GM23338 (cell line): ENCODE measurements around the gene ATP8A1. TPM values are rescaled to one million over a fixed set of nuclear protein-coding genes. Genes with fewer than 3 reads are reported as not detected.

Experiments
- ATAC-seq: fragments of 200-7000 bp; cut with Tn5 transposase; 3 replicates; pipeline ENCODE4 v1.9.1; 2020
- DNase-seq: peaks from one replicate; pipeline ENCODE4 v3.0.0-alpha.2; 2015; ENCODE audit warnings: low spot score
- H2AFZ ChIP-seq: fragments of 200-600 bp; sonication (generic); 2 replicates; pipeline ENCODE4 v1.8.0; 2016; ENCODE audit warnings: antibody characterized with exemption, mild to moderate bottlenecking, moderate library complexity
- H3F3A ChIP-seq: fragments of 200-600 bp; sonication (generic); replicated peaks from 2 replicates; pipeline ENCODE4 v1.8.0; 2017; ENCODE audit warnings: antibody characterized with exemption, mixed run types, low read depth
- H3K27ac ChIP-seq: fragments of 200-600 bp; sonication (generic); 2 replicates; pipeline ENCODE4 v1.6.1; 2016; ENCODE audit warnings: low read depth
- H3K27me3 ChIP-seq: fragments of 200-600 bp; sonication (generic); 2 replicates; pipeline ENCODE4 v1.8.0; 2016; ENCODE audit warnings: mild to moderate bottlenecking, mixed run types, moderate library complexity; ENCODE audit not compliant: insufficient read depth
- H3K36me3 ChIP-seq: fragments of 200-600 bp; sonication (generic); 2 replicates; pipeline ENCODE4 v1.8.0; 2016; ENCODE audit warnings: mild to moderate bottlenecking; ENCODE audit not compliant: insufficient read depth
- H3K4me1 ChIP-seq: fragments of 200-600 bp; sonication (generic); 2 replicates; pipeline ENCODE4 v1.8.0; 2016; ENCODE audit warnings: mild to moderate bottlenecking, moderate library complexity; ENCODE audit not compliant: insufficient read depth
- H3K4me2 ChIP-seq: fragments of 200-600 bp; sonication (generic); 2 replicates; pipeline ENCODE4 v1.7.1; 2017; ENCODE audit warnings: mixed run types
- H3K4me3 ChIP-seq: fragments of 200-600 bp; sonication (generic); 2 replicates; pipeline ENCODE4 v1.6.1; 2016; ENCODE audit warnings: mixed run types
- H3K79me2 ChIP-seq: fragments of 200-600 bp; sonication (generic); replicated peaks from 2 replicates; pipeline ENCODE4 v1.8.0; 2017; ENCODE audit warnings: mild to moderate bottlenecking; ENCODE audit not compliant: insufficient read depth
- H3K9me2 ChIP-seq: fragments of 200-600 bp; sonication (generic); 2 replicates; pipeline ENCODE4 v1.8.0; 2017; ENCODE audit not compliant: insufficient read depth
- H4K20me1 ChIP-seq: fragments of 200-600 bp; sonication (generic); replicated peaks from 2 replicates; pipeline ENCODE4 v1.8.0; 2017; ENCODE audit warnings: mild to moderate bottlenecking; ENCODE audit not compliant: insufficient read depth
- H3K27ac Mint-ChIP-seq: 2 replicates; pipeline ENCODE4 v1.8.0; 2020; ENCODE audit warnings: inconsistent platforms, mild to moderate bottlenecking, moderate library complexity, mixed read lengths
- H3K27me3 Mint-ChIP-seq: 3 replicates; pipeline ENCODE4 v1.8.0; 2022; ENCODE audit warnings: low read depth, mild to moderate bottlenecking, moderate library complexity, mixed read lengths, inconsistent platforms; ENCODE audit not compliant: insufficient read depth, poor library complexity
- H3K36me3 Mint-ChIP-seq: 3 replicates; pipeline ENCODE4 v1.8.0; 2021; ENCODE audit warnings: low read depth, mild to moderate bottlenecking, inconsistent platforms, moderate library complexity, mixed read lengths
- H3K4me1 Mint-ChIP-seq: 3 replicates; pipeline ENCODE4 v1.8.0; 2020; ENCODE audit warnings: mild to moderate bottlenecking, inconsistent platforms, mixed read lengths
- H3K4me3 Mint-ChIP-seq: 3 replicates; pipeline ENCODE4 v1.8.0; 2021; ENCODE audit warnings: moderate library complexity, mild to moderate bottlenecking, inconsistent platforms, mixed read lengths
- H3K9me3 Mint-ChIP-seq: 3 replicates; pipeline ENCODE4 v1.8.0; 2020; ENCODE audit warnings: moderate library complexity, mild to moderate bottlenecking, inconsistent platforms, mixed read lengths
- CREB1 ChIP-seq: fragments of 250-450 bp; sonication (Bioruptor Pico); IDR thresholded peaks from 2 replicates; pipeline ENCODE4 v1.5.0; 2020; ENCODE audit warnings: low read depth, mild to moderate bottlenecking, moderate library complexity
- EZH2 ChIP-seq: fragments of 200-600 bp; sonication (generic); IDR thresholded peaks from one replicate; pipeline ENCODE4 v1.8.0; 2017; ENCODE audit warnings: antibody characterized with exemption, mild to moderate bottlenecking, low read depth; ENCODE audit not compliant: unreplicated experiment
- EZH2phosphoT487 ChIP-seq: fragments of 200-600 bp; sonication (generic); IDR thresholded peaks from one replicate; pipeline ENCODE4 v1.8.1; 2018; ENCODE audit warnings: antibody characterized with exemption; ENCODE audit not compliant: unreplicated experiment
- NANOG ChIP-seq: IDR thresholded peaks from 2 replicates; pipeline ENCODE4 v1.6.1; 2016; ENCODE audit warnings: antibody characterized with exemption, borderline replicate concordance
- POLR2AphosphoS5 ChIP-seq: IDR thresholded peaks from 2 replicates; pipeline ENCODE4 v1.6.1; 2016; ENCODE audit warnings: antibody characterized with exemption, low read depth
- STAT1 ChIP-seq: IDR thresholded peaks from one replicate; pipeline ENCODE4 v1.6.1; 2016; ENCODE audit warnings: antibody characterized with exemption; ENCODE audit not compliant: unreplicated experiment
- ZNF114 ChIP-seq: fragments of 250-450 bp; sonication (Bioruptor Pico); IDR thresholded peaks from 2 replicates; pipeline ENCODE4 v1.5.0; 2020; ENCODE audit warnings: mild to moderate bottlenecking, moderate library complexity
- ZNF331 ChIP-seq: fragments of 250-450 bp; sonication (Bioruptor Pico); IDR thresholded peaks from 2 replicates; pipeline ENCODE4 v1.5.0; 2020; ENCODE audit warnings: low read depth, mild to moderate bottlenecking, moderate library complexity
- polyA plus RNA-seq: library from polyadenylated mRNA; unstranded; fragments of >200 nt; fragmentation: Nextera tagmentation; extraction: Ambion mirVana; gene quantifications from 2 replicates; pipeline ENCODE4 v1.2.1, GENCODE V29; 2016
- total RNA-seq: library from RNA; depleted of rRNA; stranded (reverse); fragments of >200 nt; shearing (Covaris generic); gene quantifications from 2 replicates; pipeline ENCODE4 v1.2.3, GENCODE V29; 2014
- TF ChIP-seq, protein P1 (sequence below), 2 experiments: fragments of 200-600 bp in 1 of 2; sonication (generic) in 1 of 2; conservative IDR thresholded peaks; 2 replicates each; pipeline versions ENCODE4 v1.5.1 to v1.6.1; 2016 to 2017; ENCODE audit warnings: antibody characterized with exemption in 2 of 2, low read depth in 2 of 2, mild to moderate bottlenecking in 2 of 2, moderate library complexity in 1 of 2
- TF ChIP-seq, protein P2 (sequence below): IDR thresholded peaks from one replicate; pipeline ENCODE4 v1.6.1; 2018; ENCODE audit warnings: antibody characterized with exemption; ENCODE audit not compliant: unreplicated experiment
- TF ChIP-seq, protein P3 (sequence below): IDR thresholded peaks from 2 replicates; pipeline ENCODE4 v1.6.1; 2016; ENCODE audit warnings: antibody characterized with exemption
- TF ChIP-seq, protein P4 (sequence below): fragments of 250-450 bp; sonication (Bioruptor Pico); IDR thresholded peaks from 2 replicates; pipeline ENCODE4 v1.5.0; 2020; ENCODE audit warnings: mild to moderate bottlenecking, moderate library complexity

The ATP8A1 gene
- total and polyA plus RNA-seq, 2 experiments from 2014 or later: 6.8 to 66.3 TPM

DNA sequence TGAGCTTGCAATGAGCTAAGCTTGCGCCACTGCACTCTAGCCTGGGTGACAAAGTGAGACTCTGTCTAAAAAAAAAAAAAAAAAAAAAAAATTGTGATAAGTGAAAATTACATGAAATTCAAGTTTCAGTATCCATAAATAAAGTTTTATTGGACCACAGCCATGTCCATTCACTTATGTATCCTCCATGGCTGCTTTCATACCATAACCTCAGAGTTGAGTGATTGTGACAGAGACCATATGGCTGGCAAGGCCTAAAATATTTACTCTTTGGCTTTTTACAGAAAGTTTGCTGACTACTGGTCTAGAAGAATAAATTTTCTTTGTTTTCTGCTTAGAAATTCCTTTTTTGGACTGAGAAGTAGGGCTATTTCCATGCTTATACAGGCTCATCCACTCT, 271.4 kb downstream of the ATP8A1 start:
- Histone ChIP-seq H3K4me1 (peaks cover 6% of the 10 kb centered on the region; the same call in 1 of the 2 replicates), H3F3A (no peaks in the 10 kb centered on the region), H3K79me2 (no peaks in the 10 kb centered on the region), H4K20me1 (no peaks in the 10 kb centered on the region), H3K36me3 (no peaks in the 10 kb centered on the region), H3K4me2 (no peak overlapping the region), H3K9me2 (no peaks in the 10 kb centered on the region; the same call in 1 of the 2 replicates), H2AFZ (no peak overlapping the region), H3K27me3 (no peaks in the 10 kb centered on the region), H3K4me3 (no peak overlapping the region), H3K27ac (no peak overlapping the region)
- no peak for DNase-seq
- no peaks in the 10 kb centered on the region for H3K9me3 Mint-ChIP-seq
- H3K27me3 Mint-ChIP-seq: peaks cover 11% of the 10 kb centered on the region
- H3K4me1 Mint-ChIP-seq: peaks cover 4% of the 10 kb centered on the region
- no peak overlapping the region for H3K4me3 Mint-ChIP-seq
- TF ChIP-seq, protein P1, sequence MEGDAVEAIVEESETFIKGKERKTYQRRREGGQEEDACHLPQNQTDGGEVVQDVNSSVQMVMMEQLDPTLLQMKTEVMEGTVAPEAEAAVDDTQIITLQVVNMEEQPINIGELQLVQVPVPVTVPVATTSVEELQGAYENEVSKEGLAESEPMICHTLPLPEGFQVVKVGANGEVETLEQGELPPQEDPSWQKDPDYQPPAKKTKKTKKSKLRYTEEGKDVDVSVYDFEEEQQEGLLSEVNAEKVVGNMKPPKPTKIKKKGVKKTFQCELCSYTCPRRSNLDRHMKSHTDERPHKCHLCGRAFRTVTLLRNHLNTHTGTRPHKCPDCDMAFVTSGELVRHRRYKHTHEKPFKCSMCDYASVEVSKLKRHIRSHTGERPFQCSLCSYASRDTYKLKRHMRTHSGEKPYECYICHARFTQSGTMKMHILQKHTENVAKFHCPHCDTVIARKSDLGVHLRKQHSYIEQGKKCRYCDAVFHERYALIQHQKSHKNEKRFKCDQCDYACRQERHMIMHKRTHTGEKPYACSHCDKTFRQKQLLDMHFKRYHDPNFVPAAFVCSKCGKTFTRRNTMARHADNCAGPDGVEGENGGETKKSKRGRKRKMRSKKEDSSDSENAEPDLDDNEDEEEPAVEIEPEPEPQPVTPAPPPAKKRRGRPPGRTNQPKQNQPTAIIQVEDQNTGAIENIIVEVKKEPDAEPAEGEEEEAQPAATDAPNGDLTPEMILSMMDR (conservative IDR thresholded peaks at IDR 0.05; ENCODE audit: low read depth in 2 of 2): no peak
- no peak for TF ChIP-seq POLR2AphosphoS5
- TF ChIP-seq NANOG: no peak
- TF ChIP-seq, protein P2, sequence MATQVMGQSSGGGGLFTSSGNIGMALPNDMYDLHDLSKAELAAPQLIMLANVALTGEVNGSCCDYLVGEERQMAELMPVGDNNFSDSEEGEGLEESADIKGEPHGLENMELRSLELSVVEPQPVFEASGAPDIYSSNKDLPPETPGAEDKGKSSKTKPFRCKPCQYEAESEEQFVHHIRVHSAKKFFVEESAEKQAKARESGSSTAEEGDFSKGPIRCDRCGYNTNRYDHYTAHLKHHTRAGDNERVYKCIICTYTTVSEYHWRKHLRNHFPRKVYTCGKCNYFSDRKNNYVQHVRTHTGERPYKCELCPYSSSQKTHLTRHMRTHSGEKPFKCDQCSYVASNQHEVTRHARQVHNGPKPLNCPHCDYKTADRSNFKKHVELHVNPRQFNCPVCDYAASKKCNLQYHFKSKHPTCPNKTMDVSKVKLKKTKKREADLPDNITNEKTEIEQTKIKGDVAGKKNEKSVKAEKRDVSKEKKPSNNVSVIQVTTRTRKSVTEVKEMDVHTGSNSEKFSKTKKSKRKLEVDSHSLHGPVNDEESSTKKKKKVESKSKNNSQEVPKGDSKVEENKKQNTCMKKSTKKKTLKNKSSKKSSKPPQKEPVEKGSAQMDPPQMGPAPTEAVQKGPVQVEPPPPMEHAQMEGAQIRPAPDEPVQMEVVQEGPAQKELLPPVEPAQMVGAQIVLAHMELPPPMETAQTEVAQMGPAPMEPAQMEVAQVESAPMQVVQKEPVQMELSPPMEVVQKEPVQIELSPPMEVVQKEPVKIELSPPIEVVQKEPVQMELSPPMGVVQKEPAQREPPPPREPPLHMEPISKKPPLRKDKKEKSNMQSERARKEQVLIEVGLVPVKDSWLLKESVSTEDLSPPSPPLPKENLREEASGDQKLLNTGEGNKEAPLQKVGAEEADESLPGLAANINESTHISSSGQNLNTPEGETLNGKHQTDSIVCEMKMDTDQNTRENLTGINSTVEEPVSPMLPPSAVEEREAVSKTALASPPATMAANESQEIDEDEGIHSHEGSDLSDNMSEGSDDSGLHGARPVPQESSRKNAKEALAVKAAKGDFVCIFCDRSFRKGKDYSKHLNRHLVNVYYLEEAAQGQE: no peak
- no peak for TF ChIP-seq CREB1
- TF ChIP-seq EZH2: no peak
- TF ChIP-seq, protein P3, sequence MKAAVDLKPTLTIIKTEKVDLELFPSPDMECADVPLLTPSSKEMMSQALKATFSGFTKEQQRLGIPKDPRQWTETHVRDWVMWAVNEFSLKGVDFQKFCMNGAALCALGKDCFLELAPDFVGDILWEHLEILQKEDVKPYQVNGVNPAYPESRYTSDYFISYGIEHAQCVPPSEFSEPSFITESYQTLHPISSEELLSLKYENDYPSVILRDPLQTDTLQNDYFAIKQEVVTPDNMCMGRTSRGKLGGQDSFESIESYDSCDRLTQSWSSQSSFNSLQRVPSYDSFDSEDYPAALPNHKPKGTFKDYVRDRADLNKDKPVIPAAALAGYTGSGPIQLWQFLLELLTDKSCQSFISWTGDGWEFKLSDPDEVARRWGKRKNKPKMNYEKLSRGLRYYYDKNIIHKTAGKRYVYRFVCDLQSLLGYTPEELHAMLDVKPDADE: no peak
- TF ChIP-seq ZNF114 (CRISPR knock-in tag): no peak
- TF ChIP-seq ZNF331 (CRISPR knock-in tag): no peak
- TF ChIP-seq, protein P4, sequence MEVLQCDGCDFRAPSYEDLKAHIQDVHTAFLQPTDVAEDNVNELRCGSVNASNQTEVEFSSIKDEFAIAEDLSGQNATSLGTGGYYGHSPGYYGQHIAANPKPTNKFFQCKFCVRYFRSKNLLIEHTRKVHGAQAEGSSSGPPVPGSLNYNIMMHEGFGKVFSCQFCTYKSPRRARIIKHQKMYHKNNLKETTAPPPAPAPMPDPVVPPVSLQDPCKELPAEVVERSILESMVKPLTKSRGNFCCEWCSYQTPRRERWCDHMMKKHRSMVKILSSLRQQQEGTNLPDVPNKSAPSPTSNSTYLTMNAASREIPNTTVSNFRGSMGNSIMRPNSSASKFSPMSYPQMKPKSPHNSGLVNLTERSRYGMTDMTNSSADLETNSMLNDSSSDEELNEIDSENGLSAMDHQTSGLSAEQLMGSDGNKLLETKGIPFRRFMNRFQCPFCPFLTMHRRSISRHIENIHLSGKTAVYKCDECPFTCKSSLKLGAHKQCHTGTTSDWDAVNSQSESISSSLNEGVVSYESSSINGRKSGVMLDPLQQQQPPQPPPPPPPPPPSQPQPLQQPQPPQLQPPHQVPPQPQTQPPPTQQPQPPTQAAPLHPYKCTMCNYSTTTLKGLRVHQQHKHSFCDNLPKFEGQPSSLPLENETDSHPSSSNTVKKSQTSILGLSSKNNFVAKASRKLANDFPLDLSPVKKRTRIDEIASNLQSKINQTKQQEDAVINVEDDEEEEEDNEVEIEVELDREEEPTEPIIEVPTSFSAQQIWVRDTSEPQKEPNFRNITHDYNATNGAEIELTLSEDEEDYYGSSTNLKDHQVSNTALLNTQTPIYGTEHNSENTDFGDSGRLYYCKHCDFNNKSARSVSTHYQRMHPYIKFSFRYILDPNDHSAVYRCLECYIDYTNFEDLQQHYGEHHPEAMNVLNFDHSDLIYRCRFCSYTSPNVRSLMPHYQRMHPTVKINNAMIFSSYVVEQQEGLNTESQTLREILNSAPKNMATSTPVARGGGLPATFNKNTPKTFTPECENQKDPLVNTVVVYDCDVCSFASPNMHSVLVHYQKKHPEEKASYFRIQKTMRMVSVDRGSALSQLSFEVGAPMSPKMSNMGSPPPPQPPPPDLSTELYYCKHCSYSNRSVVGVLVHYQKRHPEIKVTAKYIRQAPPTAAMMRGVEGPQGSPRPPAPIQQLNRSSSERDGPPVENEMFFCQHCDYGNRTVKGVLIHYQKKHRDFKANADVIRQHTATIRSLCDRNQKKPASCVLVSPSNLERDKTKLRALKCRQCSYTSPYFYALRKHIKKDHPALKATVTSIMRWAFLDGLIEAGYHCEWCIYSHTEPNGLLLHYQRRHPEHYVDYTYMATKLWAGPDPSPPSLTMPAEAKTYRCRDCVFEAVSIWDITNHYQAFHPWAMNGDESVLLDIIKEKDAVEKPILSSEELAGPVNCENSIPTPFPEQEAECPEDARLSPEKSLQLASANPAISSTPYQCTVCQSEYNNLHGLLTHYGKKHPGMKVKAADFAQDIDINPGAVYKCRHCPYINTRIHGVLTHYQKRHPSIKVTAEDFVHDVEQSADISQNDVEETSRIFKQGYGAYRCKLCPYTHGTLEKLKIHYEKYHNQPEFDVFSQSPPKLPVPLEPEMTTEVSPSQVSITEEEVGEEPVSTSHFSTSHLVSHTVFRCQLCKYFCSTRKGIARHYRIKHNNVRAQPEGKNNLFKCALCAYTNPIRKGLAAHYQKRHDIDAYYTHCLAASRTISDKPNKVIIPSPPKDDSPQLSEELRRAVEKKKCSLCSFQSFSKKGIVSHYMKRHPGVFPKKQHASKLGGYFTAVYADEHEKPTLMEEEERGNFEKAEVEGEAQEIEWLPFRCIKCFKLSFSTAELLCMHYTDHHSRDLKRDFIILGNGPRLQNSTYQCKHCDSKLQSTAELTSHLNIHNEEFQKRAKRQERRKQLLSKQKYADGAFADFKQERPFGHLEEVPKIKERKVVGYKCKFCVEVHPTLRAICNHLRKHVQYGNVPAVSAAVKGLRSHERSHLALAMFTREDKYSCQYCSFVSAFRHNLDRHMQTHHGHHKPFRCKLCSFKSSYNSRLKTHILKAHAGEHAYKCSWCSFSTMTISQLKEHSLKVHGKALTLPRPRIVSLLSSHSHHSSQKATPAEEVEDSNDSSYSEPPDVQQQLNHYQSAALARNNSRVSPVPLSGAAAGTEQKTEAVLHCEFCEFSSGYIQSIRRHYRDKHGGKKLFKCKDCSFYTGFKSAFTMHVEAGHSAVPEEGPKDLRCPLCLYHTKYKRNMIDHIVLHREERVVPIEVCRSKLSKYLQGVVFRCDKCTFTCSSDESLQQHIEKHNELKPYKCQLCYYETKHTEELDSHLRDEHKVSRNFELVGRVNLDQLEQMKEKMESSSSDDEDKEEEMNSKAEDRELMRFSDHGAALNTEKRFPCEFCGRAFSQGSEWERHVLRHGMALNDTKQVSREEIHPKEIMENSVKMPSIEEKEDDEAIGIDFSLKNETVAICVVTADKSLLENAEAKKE (CRISPR knock-in tag): no peak
- no peak for TF ChIP-seq EZH2phosphoT487
- TF ChIP-seq STAT1: no peak
- no peaks in the 10 kb centered on the region for H3K36me3 Mint-ChIP-seq
- H3K27ac Mint-ChIP-seq: no peak overlapping the region
- ATAC-seq: no peak
